ENCODE results near the gene ST3GAL5. TPM values are rescaled to one million over a fixed set of nuclear protein-coding genes. Genes with fewer than 3 reads are reported as not detected.

Gene ST3GAL5
- total and polyA plus RNA-seq, 2 donors (not counting 1 experiment from before 2014, with no cell fraction given) = 42.6 to 94.3 TPM

GRCh38 chr2:85903849-85904248 is 15.1 kb upstream of the ST3GAL5 start:
- H3K9me3 Mint-ChIP-seq (ENCODE audit: insufficient read depth) = no peaks in the 10 kb centered on the region
- peaks cover 5% of the 10 kb centered on the region for H3K79me2 ChIP-seq (ENCODE audit: control insufficient read depth, insufficient read depth, low read length)
- peaks cover 0 to 9% of the 10 kb centered on the region in 2 experiments for H3K36me3 ChIP-seq (replicated peaks in 1 of 2; ENCODE audit: control extremely low read depth in 1 of 2, control insufficient read depth in 1 of 2, extremely low read depth in 1 of 2, insufficient read depth in 2 of 2, low read length in 1 of 2)
- H3K4me1 ChIP-seq (ENCODE audit: control insufficient read depth in 2 of 2, insufficient read depth in 2 of 2, low read length in 2 of 2) = no peaks in the 10 kb centered on the region
- H3K4me1 Mint-ChIP-seq = peaks cover 6% of the 10 kb centered on the region
- no peak overlapping the region for H3K4me3 ChIP-seq (ENCODE audit: control extremely low read depth in 1 of 5, extremely low read depth in 1 of 5, insufficient read depth in 1 of 5, low read depth in 2 of 5, low read length in 4 of 5)
- no peaks in the 10 kb centered on the region for H3K9me3 ChIP-seq (ENCODE audit: control extremely low read depth in 1 of 3, control insufficient read depth in 2 of 3, insufficient read depth in 1 of 3, low read length in 2 of 3)
- ATAC-seq (ENCODE audit: low read depth) = no peak
- POLR2A ChIA-PET = interaction anchor here (0.5 kb wide), 1 partner anchor 77 kb away, joined by 3 read pairs; no protein-coding TSS in a partner anchor
- no peak overlapping the region for H3K4me2 ChIP-seq (replicated peaks; ENCODE audit: low read depth, low read length, poor library complexity, severe bottlenecking)
- no peaks in the 10 kb centered on the region for H4K20me1 ChIP-seq (ENCODE audit: control insufficient read depth, insufficient read depth, low read length, poor library complexity, severe bottlenecking)
- no peaks in the 10 kb centered on the region for H3K27me3 Mint-ChIP-seq
- H3K27ac ChIP-seq (ENCODE audit: low read length in 2 of 2) = no peak overlapping the region
- no peaks in the 10 kb centered on the region for H3K27me3 ChIP-seq (replicated peaks in 1 of 4; ENCODE audit: control extremely low read depth in 1 of 4, control insufficient read depth in 3 of 4, insufficient read depth in 4 of 4, low read length in 3 of 4)
- CTCF ChIA-PET = interaction anchor here (1.3 to 1.6 kb wide), 4 partner anchors 13 to 132 kb away, joined by 4 to 5 read pairs (median 4); no protein-coding TSS in a partner anchor
- intact Hi-C loops (cut with micrococcal nuclease) = no loop called here
- WGBS (ENCODE audit: insufficient coverage) = 92% methylated on average over 8 of the region's 8 CpGs
- no peak overlapping the region for H2AFZ ChIP-seq (ENCODE audit: insufficient read depth, low read depth, low read length, poor library complexity, severe bottlenecking)
- no peak for TF ChIP-seq EZH2 (IDR thresholded peaks at IDR 0.05; ENCODE audit: borderline replicate concordance, insufficient read depth, low read depth, low read length, poor library complexity, severe bottlenecking)
- no peak for TF ChIP-seq CTCF (IDR thresholded peaks at IDR 0.05)
- H3K27ac Mint-ChIP-seq = no peak overlapping the region
- H3K4me3 Mint-ChIP-seq = no peak overlapping the region
- no peak for DNase-seq
- H3K9ac ChIP-seq (ENCODE audit: low read length) = no peak overlapping the region

- DNase-seq (no peak), ATAC-seq (ENCODE audit: low read depth) (no peak)
- ChIA-PET POLR2A (interaction anchor here (0.6 kb wide), 1 partner anchor 91 kb away, joined by 4 read pairs; no protein-coding TSS in a partner anchor), CTCF (interaction anchor here (0.6 to 1.6 kb wide), 5 partner anchors 49 to 138 kb away, joined by 3 to 5 read pairs (median 4); no protein-coding TSS in a partner anchor)
- TF ChIP-seq EZH2 (IDR thresholded peaks at IDR 0.05; ENCODE audit: borderline replicate concordance, insufficient read depth, low read depth, low read length, poor library complexity, severe bottlenecking) (no peak), CTCF (IDR thresholded peaks at IDR 0.05) (no peak)
- Histone ChIP-seq H3K9ac (ENCODE audit: low read length) (no peak overlapping the region), H4K20me1 (ENCODE audit: control insufficient read depth, insufficient read depth, low read length, poor library complexity, severe bottlenecking) (no peaks in the 10 kb centered on the region), H3K9me3 (ENCODE audit: control extremely low read depth in 1 of 3, control insufficient read depth in 2 of 3, insufficient read depth in 1 of 3, low read length in 2 of 3) (peaks cover 0 to 7% (median 3%) of the 10 kb centered on the region in 3 donors), H3K79me2 (ENCODE audit: control insufficient read depth, insufficient read depth, low read length) (peaks cover 5% of the 10 kb centered on the region), H3K27ac (ENCODE audit: low read length in 2 of 2) (no peak overlapping the region), H3K4me2 (replicated peaks; ENCODE audit: low read depth, low read length, poor library complexity, severe bottlenecking) (no peak overlapping the region), H2AFZ (ENCODE audit: insufficient read depth, low read depth, low read length, poor library complexity, severe bottlenecking) (no peak overlapping the region), H3K27me3 (replicated peaks in 1 of 4; ENCODE audit: control extremely low read depth in 1 of 4, control insufficient read depth in 3 of 4, insufficient read depth in 4 of 4, low read length in 3 of 4) (no peaks in the 10 kb centered on the region), H3K4me1 (ENCODE audit: control insufficient read depth in 2 of 2, insufficient read depth in 2 of 2, low read length in 2 of 2) (no peaks in the 10 kb centered on the region), H3K36me3 (replicated peaks in 1 of 2; ENCODE audit: control extremely low read depth in 1 of 2, control insufficient read depth in 1 of 2, extremely low read depth in 1 of 2, insufficient read depth in 2 of 2, low read length in 1 of 2) (peaks cover 0 to 9% of the 10 kb centered on the region in 2 experiments), H3K4me3 (ENCODE audit: control extremely low read depth in 1 of 5, extremely low read depth in 1 of 5, insufficient read depth in 1 of 5, low read depth in 2 of 5, low read length in 4 of 5) (no peak overlapping the region)
- H3K27ac Mint-ChIP-seq = peak overlapping the region; percentile 39
- intact Hi-C loops (cut with micrococcal nuclease) = no loop called here
- no peaks in the 10 kb centered on the region for H3K9me3 Mint-ChIP-seq (ENCODE audit: insufficient read depth)
- WGBS (ENCODE audit: insufficient coverage) = no CpG with 5 or more reads among the region's 2 CpGs
- H3K4me1 Mint-ChIP-seq = peaks cover 6% of the 10 kb centered on the region
- H3K27me3 Mint-ChIP-seq = no peaks in the 10 kb centered on the region
- no peak overlapping the region for H3K4me3 Mint-ChIP-seq
Observed at GRCh38 chr2:85902496-85902895, 13.7 kb upstream of the ST3GAL5 start.

Data from B cell (primary cell).